HG03025 (cell line): Measurements from ENCODE around the gene ENKD1.

Experiments
- ATAC-seq: cut with Tn5 transposase; IDR thresholded peaks from one replicate; pipeline ENCODE4 v1.9.1; 2021; ENCODE audit warnings: mild to moderate bottlenecking, moderate library complexity; ENCODE audit not compliant: unreplicated experiment, low FRiP score

ENKD1 gene

DNA sequence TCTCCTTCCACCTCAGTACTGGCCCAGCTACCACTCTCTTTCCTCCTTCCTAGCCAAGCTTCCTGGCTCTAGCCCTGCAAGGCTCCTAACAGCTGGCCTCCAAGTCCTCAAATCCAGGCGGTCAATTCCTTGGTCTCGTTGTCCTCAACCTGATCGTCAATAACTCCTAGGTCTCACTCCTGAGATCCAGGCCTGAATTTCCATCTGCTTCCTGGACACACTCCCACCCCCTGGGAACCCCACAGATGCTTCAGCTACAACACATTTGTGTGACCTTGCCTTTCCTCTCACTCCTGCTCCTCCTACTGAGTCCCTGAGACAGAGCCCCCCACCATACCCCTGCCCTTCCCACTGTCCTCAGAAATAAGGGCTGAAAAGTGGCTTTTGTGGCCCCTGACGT, 2.3 kb downstream of the ENKD1 start:
- ATAC-seq: no peak

DNA sequence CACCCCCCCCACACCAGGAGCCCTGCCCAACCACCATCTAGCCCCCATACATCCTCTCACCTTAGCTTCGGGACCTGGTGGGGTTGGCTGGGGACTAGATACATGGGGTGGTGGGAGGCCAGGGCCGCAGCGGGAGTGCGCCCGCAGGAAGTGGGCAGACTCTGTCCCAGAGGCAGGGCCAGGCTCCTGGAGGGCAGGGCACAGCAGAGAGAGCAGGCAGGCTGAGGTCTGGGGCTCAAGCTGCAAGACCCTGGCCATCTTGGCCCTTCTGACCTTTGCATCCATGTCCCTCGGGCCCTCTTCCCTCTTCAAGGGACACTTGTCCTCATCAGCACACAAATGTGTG, 2.7 kb downstream of the ENKD1 start:
- no peak for ATAC-seq

DNA sequence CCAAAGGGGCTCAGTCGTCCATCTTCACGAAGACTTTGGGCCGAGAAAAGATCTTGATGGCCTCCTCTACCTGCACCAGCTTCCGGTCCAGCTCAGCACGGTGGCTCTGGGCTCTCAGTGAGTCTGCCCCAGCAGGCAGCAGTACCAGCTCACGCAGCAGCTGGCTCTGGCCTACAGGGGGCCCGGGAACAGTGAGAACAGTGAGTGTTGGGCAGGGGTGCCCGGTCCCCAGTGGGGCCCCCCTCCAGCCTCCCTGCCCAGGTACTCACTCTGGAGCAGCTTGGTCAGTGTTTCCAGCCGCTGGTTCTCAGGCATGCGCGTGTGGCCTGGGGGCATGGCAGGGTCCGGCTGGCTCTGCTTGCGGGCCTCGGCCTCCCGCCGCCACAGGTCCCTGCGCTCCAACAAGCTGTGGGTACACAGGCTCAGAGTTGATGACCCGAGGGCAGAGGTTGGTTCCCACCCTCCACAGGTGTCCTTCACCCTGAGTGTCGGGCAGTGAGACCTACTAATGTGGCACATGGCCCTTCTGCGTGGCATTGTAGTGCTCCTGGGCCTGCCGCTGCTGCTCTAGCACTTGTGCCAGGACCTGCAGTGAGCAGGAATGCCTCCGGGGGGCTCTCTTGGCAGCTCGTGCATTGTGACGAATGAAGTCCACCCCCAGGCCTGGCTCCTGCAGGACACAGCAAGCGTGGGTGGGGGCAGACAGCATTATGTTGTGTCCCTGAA, 3.2 kb downstream of the ENKD1 start:
- no peak for ATAC-seq

DNA sequence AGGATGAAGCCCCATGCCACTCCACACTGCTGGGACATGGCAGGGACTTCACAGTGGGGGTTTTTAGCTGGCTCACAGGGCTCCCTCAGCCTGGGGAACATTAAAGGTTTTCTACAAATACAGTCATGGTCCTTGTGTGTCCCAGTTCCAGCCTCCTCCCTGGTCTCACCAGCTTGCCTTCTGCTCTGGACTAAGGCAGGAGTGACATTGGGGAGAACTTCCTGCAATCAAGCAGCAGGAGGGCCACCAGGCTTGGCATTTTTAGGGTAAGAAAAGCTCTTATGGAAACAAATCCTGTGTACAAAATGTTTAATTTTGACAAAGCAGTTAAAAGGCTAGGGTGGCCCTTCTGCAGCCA, 3.9 kb downstream of the ENKD1 start:
- no peak for ATAC-seq

DNA sequence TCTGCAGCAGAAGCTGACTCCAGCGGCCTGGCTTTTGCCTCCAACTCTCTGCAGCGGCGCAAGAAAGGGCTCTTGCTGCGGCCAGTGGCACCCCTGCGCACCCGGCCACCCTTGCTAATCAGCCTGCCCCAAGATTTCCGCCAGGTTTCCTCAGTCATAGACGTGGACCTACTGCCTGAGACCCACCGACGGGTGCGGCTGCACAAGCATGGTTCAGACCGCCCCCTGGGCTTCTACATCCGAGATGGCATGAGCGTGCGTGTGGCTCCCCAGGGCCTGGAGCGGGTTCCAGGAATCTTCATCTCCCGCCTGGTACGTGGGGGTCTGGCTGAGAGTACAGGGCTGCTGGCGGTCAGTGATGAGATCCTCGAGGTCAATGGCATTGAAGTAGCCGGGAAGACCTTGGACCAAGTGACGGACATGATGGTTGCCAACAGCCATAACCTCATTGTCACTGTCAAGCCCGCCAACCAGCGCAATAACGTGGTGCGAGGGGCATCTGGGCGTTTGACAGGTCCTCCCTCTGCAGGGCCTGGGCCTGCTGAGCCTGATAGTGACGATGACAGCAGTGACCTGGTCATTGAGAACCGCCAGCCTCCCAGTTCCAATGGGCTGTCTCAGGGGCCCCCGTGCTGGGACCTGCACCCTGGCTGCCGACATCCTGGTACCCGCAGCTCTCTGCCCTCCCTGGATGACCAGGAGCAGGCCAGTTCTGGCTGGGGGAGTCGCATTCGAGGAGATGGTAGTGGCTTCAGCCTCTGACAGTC, 4.5 kb downstream of the ENKD1 start:
- ATAC-seq: no peak

DNA sequence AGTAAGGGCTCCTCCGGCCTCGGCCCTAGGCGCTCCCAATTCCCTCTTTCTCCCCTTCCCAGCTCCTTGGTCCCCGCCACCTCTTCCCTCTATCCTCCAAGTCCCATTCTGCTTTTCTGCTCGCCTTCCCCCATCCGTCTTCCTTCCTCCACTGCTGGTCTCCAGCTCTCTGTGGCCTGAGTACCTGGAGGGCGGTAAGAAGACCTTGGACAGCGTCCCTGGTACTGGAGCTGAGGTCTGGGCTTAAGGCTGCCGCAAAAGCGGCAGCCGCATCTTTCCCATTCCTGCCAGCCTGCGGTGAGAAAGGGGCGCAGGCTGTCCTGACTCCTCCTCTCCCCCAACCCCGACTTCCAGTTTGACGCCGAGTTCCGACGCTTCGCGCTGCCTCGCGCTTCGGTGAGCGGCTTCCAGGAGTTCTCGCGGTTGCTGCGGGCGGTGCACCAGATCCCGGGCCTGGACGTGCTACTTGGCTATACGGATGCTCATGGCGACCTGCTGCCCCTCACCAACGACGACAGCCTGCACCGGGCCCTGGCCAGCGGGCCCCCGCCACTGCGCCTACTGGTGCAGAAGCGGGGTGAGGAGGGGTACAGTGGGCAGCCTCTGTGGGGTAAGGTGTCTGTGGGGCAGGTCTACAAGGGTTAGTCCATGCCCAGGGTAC, 5.3 kb downstream of the ENKD1 start:
- no peak for ATAC-seq

DNA sequence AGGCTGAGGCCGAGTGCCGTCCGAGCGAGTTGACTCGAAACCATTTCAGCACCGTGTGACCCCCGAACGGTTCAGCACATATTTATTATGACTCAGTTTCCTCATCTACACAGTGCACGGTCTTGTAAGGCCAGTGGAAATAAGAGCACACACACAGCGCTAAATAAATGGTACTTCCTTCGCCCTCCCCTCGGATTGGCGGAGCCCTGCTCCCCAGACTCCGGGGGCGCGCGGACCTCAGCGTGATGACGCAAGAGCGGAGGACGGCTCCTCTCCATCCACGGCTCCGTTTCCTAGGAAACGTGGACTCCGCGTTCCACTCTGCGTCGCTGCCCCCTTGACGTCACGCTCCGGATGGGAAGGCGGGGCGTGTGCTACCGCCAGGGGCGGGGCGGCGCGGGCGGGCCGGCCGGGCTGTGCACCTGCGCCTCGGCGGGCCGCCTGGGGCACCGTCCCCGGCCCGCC, 6.0 kb downstream of the ENKD1 start, which contains the start of gene PARD6A:
Gene PARD6A, plus strand, starts transcription at position 397 of the 465 bp plus-strand sequence. CDS start 79 bp downstream, outside the sequence.
- ATAC-seq: peak; percentile 66

DNA sequence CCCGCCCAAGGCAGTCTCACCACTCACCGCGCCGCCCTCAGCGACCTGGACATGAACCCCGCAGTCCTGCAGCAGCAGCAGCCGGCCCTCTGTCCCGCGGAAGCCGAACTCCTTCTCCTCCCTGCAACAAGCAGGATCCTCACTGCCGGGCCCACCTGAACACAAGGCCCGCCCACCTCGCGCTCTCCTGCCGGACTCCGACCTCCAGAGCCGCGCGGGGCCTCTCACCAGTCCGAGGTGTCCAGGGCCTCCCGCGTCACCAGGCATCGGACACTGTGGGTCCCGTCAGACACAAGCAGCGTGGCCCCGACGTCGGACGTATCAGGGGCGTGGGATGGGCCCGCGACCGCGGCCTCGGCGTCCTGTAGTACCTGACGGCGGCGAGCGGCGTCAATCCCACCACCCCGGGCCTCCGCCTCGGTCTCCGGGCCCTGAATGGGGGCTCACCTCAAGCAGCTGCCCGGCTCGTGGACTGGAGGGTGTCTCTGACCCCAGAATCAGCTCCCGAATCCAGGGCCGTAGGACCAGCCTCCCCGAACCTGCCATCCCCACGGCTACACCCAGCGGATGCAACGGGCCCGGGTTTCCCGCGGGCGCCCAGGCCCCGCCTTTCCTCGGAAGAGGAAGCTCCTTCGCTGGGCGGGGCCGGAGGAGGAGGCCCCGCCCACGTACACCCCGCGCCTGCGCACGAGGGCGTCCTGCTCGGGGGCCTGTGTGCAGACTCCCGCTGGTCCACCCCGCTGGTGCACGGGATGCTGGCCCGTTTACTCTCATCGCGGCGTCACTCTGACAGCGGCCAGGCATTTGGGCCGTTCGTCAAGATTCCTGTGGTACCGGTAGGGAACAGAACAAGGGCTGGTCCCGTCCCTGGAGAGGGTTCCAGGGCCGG, 6.6 kb downstream of the ENKD1 start, which contains the start of gene ACD:
Gene ACD, minus strand, starts transcription at position 586 of the 889 bp plus-strand sequence. Its CDS starts 40 bp downstream, at position 546.
- ATAC-seq: peak; percentile 54

DNA sequence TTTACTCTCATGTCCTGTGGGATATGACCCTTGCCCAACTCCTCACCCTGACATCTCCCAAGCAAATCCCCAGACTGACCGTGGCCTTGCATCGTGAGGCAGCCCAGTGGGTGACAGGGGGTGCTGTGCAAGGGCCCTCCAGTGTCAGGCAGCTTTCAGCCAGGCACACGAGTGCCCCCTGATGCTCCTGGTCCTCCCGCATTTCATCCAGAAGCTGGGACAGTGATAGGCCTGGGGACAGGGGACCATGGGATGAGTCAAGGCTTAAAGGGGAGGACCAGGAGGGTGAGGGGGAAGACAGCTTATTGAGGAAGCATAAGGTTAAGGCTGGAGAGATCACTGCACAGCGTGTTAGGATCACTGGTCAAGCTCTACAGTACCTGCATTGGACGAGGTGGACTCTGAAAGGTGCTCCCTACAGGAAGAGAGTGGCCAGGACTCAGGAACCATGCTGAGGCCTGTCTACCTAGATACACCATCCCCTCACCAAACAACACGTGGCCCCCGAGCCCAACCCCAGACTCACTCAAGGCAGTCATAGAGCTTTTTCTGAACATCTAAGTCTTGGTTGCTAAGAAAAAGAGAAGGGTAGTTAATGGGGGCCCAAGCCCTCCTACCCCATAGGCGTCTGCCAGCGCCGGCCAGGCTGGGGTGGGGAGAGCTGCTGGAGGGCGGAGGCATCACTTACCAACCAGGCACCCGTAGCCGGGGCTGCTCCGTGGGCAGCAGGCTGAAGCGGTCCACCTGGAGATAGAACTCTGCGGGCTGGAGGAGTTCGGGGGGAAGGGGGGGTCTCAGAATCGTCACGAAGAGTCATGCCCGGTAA, 7.5 kb downstream of the ENKD1 start:
- no peak for ATAC-seq

DNA sequence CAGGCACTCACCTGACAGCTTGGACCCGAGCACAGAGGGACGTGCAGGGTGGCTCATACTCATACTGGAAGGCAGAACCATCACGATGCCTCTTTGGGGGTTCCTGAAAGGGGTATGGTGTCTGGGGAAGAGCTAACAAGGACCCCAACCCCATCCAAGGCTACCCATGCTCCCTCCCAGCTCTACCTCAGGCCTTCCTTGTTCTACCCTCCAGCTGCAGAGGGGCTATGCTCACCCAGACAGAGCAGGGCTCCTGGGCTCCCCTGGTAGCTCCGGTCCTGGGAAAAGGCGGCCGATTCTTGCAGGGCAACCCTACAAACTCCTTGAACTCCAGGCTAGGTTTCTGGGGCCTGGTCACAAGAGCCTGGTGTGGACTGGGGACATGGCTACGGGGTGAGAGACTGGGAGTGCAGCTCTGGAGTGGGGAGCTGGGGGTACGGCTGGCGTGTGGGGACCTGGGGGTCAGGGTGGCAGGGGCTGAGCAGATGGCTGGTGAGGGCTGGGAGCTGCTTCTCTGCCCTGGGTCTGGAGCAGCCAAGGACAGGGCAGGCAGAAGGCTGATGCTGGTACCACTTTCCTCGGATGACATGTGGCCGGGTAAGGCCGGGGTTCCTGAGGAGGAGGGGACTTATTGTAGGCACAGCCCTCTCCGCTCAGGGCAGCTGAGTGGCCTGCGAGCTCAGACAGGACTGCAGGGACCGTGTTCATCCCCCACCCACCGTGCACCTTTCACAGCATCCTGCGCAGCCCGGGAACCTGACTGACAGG, 8.6 kb downstream of the ENKD1 start:
- no peak for ATAC-seq

DNA sequence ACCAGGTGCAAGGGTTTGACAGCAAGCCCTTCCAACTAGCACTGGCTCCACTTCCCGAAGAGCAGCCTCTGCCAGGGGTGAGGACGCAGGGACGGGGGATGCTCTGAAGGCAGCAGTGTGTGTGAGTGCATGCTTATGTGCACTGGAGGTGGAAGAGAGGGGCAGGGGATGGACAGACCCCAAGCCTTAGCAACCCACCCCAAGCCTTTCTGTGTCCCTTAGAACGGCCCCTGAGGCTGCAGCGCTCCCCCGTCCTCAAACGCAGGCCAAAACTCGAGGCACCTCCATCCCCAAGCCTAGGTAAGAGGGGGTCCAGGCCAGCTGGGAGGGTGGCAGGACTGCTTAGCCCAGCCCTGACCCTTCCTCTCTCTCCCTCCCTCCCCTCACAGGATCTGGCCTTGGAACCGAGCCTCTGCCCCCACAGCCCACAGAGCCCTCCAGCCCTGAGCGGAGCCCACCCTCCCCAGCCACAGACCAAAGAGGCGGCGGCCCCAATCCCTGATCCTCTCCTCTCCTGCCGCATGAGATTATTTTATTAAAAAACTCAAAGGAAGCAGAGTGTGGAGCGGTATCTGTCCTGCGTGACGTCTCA, 9.4 kb downstream of the ENKD1 start:
- no peak for ATAC-seq

DNA sequence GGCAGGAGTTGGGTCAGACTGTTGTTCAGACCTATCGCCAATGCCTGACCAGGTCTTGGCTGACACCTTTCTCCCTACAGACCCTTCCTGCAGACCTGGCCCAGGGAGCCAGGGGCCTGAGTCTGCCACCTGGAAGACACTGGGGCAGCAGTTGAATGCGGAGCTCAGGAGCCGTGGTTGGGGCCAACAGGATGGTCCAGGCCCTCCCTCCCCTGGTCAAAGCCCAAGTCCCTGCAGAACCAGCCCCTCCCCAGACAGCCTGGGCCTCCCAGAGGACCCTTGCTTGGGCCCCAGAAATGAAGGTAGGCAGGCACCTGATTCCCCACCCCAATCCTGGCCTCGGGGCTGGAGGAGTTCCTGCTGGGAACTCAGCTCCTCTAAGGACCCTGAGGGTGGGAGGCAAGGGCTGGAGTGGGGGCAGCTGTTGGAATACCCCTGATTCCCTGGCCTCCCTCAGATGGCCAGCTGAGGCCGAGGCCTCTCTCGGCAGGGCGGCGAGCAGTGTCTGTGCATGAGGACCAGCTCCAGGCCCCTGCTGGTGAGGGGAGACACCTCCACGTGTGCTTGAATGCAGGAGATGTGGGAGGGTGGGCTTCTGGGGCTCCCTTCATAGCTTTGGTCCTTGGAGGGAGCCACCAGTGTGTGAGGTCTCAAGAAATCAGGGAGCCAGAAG, 10.1 kb downstream of the ENKD1 start:
- no peak for ATAC-seq

DNA sequence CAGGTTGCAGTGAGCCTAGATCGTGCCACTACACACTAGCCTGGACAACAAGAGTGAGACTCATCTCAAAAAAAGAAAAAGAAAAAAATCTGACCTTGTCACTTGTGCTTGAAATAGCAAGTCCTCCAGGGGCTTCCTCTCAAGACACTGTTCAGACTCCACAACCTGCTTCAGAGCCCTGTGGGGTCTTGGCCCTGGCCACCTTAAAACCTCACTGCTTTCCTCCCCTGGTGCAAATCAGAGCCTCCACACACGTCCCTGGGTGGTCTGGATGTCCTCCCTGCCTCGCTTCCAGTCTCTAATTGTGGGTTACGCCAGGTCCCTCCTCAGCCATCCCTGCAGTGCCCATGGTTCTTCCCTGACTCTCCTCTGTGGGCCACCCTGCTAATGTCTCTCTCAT, 11.2 kb downstream of the ENKD1 start:
- no peak for ATAC-seq

DNA sequence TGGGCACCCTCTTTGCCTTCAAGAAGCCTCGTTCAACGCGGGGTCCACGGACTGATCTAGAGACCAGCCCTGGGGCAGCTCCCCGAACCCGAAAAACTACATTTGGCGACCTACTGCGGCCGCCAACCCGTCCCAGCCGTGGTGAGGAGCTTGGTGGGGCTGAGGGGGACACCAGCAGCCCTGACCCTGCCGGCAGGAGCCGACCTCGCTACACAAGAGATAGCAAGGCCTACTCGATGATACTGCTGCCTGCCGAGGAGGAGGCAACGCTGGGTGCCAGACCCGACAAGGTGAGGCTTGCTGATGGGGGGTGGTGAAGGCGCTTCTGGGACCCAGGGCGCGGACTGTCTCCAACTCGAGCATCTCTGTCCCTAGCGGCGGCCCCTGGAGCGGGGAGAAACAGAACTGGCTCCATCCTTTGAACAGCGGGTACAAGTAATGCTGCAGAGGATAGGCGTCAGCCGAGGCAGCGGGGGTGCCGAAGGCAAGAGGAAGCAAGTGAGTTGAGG, 12.1 kb downstream of the ENKD1 start:
- no peak for ATAC-seq

DNA sequence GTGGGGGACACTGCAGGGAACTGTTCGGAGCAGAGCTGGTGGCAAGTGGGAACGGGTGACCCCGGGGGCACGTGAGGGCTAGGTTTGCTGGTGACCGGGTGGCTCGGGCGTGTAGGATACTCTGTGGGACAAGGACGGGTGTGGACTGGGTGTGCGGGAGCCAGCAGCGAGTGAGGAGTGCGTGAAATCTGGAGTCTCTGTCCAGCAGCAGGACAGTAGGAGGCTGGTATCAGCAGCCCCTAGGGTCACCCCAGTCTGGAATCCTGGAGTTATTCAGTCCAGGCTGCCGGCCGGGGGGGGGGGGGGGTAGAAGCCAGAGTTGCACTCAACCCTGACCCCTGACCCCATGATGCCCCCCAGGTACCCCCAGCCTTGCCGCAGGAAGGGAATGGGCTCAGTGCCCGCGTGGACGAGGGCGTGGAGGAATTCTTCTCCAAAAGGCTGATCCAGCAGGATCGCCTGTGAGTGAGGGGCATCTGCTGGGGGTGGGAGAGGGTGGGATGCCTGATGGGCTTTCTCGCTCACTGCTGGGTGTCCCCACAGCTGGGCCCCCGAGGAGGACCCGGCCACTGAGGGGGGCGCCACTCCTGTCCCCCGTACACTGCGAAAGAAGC, 12.7 kb downstream of the ENKD1 start:
- ATAC-seq: no peak

DNA sequence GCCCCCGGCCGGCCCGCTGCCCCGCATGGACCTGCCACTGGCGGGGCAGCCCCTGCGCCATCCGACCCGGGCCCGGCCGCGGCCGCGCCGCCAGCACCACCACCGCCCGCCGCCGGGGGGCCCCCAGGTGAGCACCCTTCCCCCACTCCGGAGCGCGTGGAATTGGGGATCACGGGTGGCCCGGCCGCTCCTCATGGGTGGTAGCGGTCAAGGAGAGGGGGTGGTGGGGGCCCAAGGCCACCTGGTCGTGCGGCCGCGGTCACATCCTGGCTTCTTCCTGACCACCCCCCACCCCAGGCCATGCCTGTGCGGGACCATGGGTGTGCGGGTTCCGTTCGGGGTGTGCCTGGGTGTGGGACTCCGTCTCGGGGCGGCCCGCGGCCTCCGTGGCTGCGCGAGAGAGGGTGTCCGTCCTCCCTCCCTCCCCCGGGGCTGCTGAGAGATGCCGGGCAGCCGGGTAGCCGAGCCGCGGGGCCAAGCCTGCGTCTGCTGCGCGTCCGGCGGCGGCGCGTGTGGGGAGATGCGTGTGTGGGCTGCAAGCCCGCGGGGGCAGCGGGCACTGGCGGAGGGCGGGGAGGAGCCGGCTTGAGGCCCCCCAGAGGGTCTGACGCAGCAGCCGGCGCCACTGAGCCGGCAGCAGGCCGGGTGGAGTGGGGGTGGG, 13.3 kb downstream of the ENKD1 start:
- ATAC-seq: no peak
